Upper lobe of right lung (tissue), 1 donor: ENCODE results near the gene SUMF1. TPM values are rescaled to one million over a fixed set of nuclear protein-coding genes. Genes with fewer than 3 reads are reported as not detected.

ENCODE experiments used
- ATAC-seq: fragments of 200-7000 bp; cut with Tn5 transposase; one replicate; pipeline ENCODE4 v1.9.1; 2020; ENCODE audit warnings: mild to moderate bottlenecking, moderate library complexity
- DNase-seq: peaks from one replicate; pipeline ENCODE4 v3.0.0-alpha.2; 2020
- H3K27ac ChIP-seq: fragments of 200-600 bp; one replicate; pipeline ENCODE4 v1.8.0; 2022
- H3K27me3 ChIP-seq: fragments of 200-600 bp; one replicate; pipeline ENCODE4 v1.8.0; 2022; ENCODE audit warnings: mild to moderate bottlenecking
- H3K36me3 ChIP-seq: fragments of 200-600 bp; one replicate; pipeline ENCODE4 v1.8.0; 2022
- H3K4me1 ChIP-seq: fragments of 200-600 bp; one replicate; pipeline ENCODE4 v1.8.0; 2022
- H3K4me3 ChIP-seq: fragments of 200-600 bp; one replicate; pipeline ENCODE4 v1.8.0; 2022; ENCODE audit warnings: mild to moderate bottlenecking
- H3K9me3 ChIP-seq: fragments of 200-600 bp; one replicate; pipeline ENCODE4 v1.8.0; 2022
- CTCF ChIP-seq: fragments of 200-600 bp; IDR thresholded peaks from one replicate; pipeline ENCODE4 v1.8.0; 2022; ENCODE audit warnings: antibody characterized with exemption
- intact Hi-C: fragments of 100-400 bp; cut with DNase I; formaldehyde crosslinking; loops from one replicate; pipeline ENCODE4 v1.11.0; 2022
- total RNA-seq: library from RNA; stranded (reverse); fragmentation: NEBNext Ultra II Directional; extraction: Animal tissue kit (Norgen Biotek cat#: 25700); gene quantifications from one replicate; pipeline ENCODE4 v1.2.1, GENCODE V29; 2021
- donor health status: DM: no; HTN: yes; CAD: no; lungs with severe emphysema.

SUMF1 gene
- total RNA-seq, 1 donor from 2014 or later, result 33.3 TPM

GRCh38 chr3:4492208-4493013 is 25.3 kb upstream of the SUMF1 start:
- TF ChIP-seq CTCF, result no peak
- peak overlapping the region; percentile 85 for H3K27ac ChIP-seq
- H3K9me3 ChIP-seq, result no peaks in the 10 kb centered on the region
- H3K27me3 ChIP-seq, result no peaks in the 10 kb centered on the region
- peaks cover 15% of the 10 kb centered on the region for H3K4me1 ChIP-seq
- H3K36me3 ChIP-seq, result no peaks in the 10 kb centered on the region
- intact Hi-C loops, result no loop called here
- ATAC-seq (peak; percentile 59), DNase-seq (peak; percentile 79)
- H3K4me3 ChIP-seq, result peak overlapping the region; percentile 76

- TF ChIP-seq CTCF, result no peak
- peak overlapping the region; percentile 76 for H3K4me3 ChIP-seq
- H3K4me1 ChIP-seq, result peaks cover 15% of the 10 kb centered on the region
- no peaks in the 10 kb centered on the region for H3K27me3 ChIP-seq
- H3K9me3 ChIP-seq, result no peaks in the 10 kb centered on the region
- no peak overlapping the region for H3K27ac ChIP-seq
- H3K36me3 ChIP-seq, result no peaks in the 10 kb centered on the region
- DNase-seq (no peak), ATAC-seq (no peak)
- intact Hi-C loops, result no loop called here
Observed at GRCh38 chr3:4491855-4492207, 24.8 kb upstream of the SUMF1 start.

GRCh38 chr3:4478261-4478660 is 11.2 kb upstream of the SUMF1 start:
- ATAC-seq (peak; percentile 16), DNase-seq (no peak)
- intact Hi-C loops, result no loop called here
- TF ChIP-seq CTCF, result no peak
- Histone ChIP-seq H3K9me3 (no peaks in the 10 kb centered on the region), H3K27ac (no peak overlapping the region), H3K4me1 (no peaks in the 10 kb centered on the region), H3K36me3 (no peaks in the 10 kb centered on the region), H3K27me3 (no peaks in the 10 kb centered on the region), H3K4me3 (no peak overlapping the region)

- intact Hi-C loops, result no loop called here
- no peak for TF ChIP-seq CTCF
- Histone ChIP-seq H3K4me3 (no peak overlapping the region), H3K36me3 (no peaks in the 10 kb centered on the region), H3K27me3 (no peaks in the 10 kb centered on the region), H3K27ac (no peak overlapping the region), H3K9me3 (no peaks in the 10 kb centered on the region), H3K4me1 (no peaks in the 10 kb centered on the region)
- no peak for DNase-seq
- ATAC-seq, result peak; percentile 54
Observed at GRCh38 chr3:4476496-4476895, 9.4 kb upstream of the SUMF1 start.

GRCh38 chr3:4475804-4476203 is 8.7 kb upstream of the SUMF1 start:
- ATAC-seq (no peak), DNase-seq (no peak)
- intact Hi-C loops, result no loop called here
- Histone ChIP-seq H3K27ac (no peak overlapping the region), H3K4me3 (no peak overlapping the region), H3K9me3 (no peaks in the 10 kb centered on the region), H3K27me3 (no peaks in the 10 kb centered on the region), H3K4me1 (no peaks in the 10 kb centered on the region), H3K36me3 (no peaks in the 10 kb centered on the region)
- no peak for TF ChIP-seq CTCF
